OCI-LY3 (cell line): ENCODE measurements around the gene CHPT1.

ENCODE experiments used
- EZH2phosphoT487 ChIP-seq: fragments of 200-600 bp; shearing (Covaris generic); IDR thresholded peaks from 2 replicates; pipeline ENCODE4 v1.6.1; 2018; ENCODE audit warnings: antibody characterized with exemption, mixed run types, low read depth
- TF ChIP-seq, protein P1 (sequence below): fragments of 200-600, 300-600 bp; sonication (generic); IDR thresholded peaks from 2 replicates; pipeline ENCODE4 v1.5.1; 2014; ENCODE audit warnings: antibody characterized with exemption, low read length, low read depth

DNA sequence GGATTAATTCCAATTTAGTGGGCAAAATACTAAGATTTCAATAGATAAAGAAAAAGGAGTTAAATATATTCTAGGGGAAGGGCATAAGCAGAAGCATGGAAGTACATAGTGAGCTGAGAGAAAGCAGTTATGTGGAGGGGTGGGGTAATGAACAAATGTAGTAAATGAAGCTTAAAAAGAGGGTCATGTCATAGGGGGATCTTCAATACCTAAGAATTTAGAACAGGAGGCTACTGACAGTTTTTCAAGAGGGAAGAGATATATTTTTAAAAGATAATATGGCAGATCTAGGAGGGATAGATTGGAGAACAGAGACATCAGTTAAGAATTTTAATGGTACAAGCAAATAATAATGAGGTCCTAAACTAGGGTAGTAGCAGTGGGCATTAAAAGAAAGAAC, 32.4 kb downstream of the CHPT1 start:
- TF ChIP-seq, protein P1, sequence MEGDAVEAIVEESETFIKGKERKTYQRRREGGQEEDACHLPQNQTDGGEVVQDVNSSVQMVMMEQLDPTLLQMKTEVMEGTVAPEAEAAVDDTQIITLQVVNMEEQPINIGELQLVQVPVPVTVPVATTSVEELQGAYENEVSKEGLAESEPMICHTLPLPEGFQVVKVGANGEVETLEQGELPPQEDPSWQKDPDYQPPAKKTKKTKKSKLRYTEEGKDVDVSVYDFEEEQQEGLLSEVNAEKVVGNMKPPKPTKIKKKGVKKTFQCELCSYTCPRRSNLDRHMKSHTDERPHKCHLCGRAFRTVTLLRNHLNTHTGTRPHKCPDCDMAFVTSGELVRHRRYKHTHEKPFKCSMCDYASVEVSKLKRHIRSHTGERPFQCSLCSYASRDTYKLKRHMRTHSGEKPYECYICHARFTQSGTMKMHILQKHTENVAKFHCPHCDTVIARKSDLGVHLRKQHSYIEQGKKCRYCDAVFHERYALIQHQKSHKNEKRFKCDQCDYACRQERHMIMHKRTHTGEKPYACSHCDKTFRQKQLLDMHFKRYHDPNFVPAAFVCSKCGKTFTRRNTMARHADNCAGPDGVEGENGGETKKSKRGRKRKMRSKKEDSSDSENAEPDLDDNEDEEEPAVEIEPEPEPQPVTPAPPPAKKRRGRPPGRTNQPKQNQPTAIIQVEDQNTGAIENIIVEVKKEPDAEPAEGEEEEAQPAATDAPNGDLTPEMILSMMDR = no peak
- no peak for TF ChIP-seq EZH2phosphoT487
